Urothelium cell line (cell line): ENCODE measurements around the gene CALM3.

ENCODE experiments used
- DNase-seq: peaks from one replicate; pipeline ENCODE4 v3.0.0; 2011; ENCODE audit warnings: low spot score, mixed read lengths
- FAIRE-seq: peaks from 2 replicates; lab custom pipeline; 2011; peaks lifted over from hg19 to GRCh38; lab: Jason Lieb, UNC

Gene CALM3

DNA sequence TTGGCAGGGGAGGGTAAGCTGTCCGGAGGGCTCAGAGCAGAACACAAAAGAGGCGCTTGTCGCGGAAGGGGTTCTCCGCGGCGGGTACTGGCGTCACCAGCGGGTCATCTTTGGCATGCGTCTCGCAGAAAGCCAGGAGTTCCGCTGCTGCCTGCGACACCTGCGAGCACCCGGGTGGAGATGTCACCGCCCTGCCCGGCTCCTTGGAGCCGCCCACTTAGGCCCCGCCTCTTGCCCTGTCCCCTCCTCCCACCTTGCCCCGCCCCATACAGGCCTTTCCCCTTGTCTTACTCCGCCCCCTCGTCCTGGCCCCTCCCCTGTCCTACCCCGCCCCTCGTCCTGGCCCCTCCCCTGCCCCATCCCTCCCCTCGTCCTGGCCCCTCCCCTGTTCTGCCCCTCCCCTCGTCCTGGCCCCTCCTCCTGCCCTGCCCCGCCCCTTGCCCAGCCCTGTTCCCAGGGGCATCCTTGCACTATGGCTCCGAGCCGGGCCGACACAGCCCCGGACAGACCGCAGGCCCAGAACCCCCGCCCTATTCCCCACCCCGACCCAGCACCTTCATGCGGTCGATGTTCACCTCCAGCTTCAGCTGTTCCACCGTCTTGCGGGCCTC lies 33.0 kb downstream of the CALM3 start:
- peak; percentile 85 for DNase-seq
- peak; percentile 86 for FAIRE-seq

DNA sequence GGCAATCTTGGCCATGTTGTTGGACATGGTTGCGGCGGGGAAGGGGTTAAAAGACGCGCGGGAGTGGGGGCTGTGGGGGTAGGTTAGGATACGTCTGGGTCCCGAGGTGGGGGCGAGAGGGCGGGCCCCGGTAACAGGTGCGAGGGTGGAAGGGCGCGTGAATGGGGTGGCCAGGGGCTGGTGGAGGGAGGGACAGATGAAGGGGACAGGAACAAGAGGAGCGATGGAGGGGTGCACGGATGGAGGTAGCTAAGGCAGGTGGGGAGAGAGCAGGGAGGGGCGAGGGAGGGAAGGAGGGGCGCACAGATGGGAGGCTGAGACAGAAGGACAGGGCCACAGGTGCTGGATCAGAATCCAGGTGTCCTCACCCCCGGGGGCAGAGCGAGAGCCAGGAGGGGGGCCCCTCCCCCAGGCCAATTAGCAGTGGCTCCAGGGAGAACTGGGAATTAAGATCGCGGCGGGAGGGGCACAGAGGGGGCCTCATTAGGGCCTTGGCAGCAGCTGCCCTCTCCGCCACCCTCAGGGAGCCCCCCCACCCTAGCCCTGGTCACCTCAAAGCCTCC lies 33.6 kb downstream of the CALM3 start:
- DNase-seq (no peak), FAIRE-seq (no peak)

DNA sequence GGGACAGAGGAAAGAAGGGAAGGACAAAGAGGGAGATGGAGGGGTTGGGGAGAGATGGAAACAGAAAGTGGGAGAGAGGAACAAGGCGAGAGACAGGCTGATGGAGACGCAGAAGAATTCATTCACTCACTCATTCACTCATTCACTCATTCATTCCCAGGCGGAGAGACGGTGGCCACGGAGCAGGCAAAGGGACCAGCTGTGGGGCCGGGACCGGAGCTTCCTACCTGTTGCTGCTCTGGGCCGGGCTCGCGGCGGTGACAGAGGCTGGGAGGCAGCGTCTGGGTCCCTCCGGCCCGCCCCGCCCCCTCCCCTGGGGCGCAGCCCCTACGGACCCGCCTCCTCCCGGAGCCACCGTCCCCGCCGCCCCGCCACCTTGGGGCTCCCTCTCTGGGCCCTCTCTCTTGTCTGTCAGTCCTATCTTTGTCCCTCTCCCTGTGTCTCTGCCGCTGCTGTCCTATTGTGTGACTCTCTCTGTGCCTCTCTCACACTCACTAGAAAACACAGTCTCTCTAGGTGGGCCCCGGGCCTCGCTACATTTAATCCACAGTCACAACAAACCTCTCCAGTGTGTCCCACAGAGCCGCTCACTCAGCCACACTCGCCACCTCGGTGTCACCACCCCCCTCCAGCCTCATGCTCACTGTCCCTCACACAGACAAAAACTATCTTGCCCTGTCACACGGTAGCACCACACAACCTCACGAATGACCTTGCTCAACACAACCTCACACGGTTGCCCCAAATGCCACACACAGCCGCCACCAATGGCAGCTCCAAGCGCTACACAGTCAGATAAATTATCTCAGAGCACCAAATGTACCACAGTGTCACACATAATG lies 35.0 kb downstream of the CALM3 start, which contains the start of gene GNG8:
TSS of gene GNG8 (minus strand) at position 283 of the 842 bp plus-strand sequence. CDS start 1,520 bp downstream, outside the sequence.
- DNase-seq (no peak), FAIRE-seq (no peak)

DNA sequence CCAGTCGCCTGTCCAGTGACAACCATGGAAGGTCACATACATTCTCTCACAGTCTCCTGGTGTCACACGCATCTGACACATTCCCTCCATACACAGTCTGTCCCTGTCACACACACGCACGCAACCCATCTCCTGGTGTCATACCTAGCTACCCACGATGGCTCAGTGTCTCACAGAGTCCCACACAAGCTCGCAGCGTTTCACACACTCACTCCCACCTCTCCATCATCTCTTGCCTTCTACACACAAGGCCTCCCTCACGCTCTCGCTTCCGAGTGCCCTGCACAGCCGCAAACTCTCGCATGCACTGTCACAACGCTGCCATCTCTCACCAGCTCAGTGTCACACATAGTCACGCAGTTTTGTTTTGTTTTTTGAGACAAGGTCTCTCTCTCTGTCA lies 36.1 kb downstream of the CALM3 start:
- FAIRE-seq (peak; percentile 48), DNase-seq (no peak)

DNA sequence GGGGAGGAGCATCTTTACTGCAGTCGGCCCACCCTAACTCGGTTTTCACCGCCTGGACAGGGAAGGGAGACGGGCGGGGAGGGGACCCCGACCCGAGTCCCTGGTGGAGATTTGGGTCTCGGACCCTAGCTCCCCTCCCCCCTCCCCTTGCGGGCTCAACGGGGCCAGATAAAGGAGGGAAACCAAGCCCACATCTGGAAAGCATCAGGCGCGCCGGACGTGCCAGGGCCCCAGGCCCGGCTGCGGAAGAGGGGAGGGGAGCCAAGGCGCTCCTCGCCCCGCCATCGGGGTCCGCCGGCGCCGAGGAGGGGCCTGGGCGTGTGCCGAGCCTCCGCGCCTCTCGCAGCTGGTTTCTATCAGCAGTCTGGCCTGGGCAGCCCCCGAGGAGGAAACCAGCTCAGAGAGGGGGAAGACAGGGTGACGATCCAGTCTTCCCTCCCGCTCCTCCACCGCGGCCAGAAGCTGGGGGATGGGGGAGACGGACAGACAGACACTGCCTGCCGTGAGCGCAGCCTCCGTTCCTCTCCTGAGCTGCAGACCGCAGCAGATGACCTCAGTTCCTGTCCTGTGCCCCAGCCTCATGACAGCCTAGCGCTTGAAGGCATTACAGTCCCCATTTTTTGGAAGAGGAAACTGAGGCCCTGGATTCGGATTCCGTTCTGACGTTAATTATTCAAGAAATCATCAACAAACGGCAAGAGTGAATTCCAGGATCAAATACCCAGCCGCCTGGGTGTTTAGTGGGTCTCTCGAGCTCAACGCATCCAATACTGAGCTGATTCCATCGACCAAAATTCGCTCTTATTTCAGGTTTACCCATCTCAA lies 38.4 kb downstream of the CALM3 start:
- DNase-seq (peak; percentile 69), FAIRE-seq (no peak)

DNA sequence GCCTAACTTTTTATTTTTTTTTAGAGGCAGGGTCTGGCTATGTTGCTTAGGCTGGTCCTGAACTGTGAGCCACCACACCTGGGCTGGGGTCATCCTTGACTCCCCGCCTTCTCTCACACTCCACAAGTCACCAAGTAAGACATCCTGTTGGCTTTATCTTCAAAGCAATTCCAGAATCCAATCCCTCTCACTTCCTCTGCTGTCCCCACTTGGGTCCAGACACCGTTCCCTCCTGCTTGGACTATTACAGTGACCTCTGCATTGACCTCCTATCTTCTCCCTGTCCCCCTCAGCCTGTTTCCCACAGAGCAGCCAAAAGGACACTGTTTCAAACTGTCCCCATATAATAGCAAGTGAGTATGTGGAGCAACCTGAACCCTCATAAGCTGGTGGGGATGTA lies 39.5 kb downstream of the CALM3 start:
- FAIRE-seq, result no peak
- DNase-seq, result no peak

DNA sequence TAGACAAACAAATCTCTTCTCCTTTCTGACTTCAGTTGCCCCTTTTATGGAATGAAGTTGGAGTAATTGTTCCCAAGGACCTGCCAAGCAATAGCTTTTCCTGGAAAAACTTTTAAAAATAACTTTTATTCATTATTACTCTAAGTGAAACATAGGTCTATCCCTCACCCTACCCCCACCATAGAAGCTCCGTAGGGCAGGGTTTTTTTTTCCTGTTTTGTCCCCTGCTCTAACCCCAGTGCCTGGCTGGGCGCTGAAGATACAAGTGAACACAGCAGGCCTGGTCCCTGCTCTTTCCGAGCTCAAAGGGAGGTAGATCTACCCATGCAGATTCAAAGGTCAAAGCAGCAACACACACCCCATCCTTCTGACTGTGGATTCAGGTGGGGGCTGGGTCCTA lies 43.6 kb downstream of the CALM3 start:
- FAIRE-seq (no peak), DNase-seq (no peak)

DNA sequence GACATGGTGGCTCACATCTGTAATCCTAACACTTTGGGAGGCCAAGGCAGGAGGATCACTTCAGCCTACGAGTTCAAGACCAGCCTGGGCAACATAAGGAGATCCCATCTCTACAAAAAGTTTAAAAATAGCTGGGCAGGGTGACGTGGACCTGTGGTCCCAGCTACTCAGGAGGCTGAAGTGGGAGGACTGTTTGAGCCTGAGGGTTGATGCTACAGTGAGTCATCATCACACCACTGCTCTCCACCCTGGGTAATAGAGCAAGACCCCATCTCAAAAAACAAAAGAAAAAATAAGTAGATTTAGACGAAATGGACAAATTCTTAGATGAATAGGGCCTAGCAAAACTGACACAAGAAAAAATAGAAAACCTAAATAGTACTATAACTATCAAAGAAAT lies 45.3 kb downstream of the CALM3 start:
- FAIRE-seq (no peak), DNase-seq (no peak)

DNA sequence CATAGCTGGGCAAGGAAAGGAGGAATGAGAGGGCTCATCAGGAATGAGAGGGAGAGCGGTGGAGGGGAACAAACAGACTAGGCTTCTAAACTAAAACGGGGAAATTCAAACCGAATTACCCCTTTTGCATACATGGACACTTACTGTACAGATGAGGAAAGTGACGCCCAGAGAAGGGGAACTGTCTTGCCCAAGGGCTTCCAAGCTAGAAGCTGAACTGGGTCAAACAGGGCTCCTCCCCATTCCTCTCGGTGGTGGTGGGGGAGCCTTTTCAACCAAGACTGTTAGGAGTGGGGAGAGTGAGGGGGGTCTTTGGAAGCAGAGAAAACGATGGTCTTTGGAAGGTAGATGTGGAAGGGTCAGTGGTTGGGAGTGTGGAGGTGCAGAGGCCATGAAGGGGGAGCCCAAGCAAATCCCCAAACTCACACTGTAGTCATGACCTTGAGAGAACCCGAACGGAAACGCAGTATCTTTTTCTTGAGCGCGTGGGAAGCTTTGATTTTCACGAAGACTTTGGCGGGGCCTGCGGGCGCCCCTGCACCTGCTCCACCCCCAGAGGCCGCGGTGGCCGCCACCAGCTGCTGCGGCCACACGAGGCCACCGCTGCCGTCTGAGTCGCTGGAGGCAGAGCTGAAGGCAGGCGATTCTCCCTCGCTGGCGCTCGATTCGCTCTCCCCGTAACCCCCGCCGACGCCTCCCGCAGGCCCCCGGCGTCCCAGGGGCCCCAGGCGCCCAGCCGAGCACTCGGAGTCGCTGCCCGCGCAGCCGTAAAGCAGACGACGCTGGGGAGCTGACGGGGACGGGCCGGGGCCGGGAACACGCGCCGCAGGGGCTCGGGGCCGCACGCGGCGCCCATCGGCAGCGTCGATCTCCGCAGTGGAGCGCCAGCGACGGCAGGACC lies 47.2 kb downstream of the CALM3 start:
- DNase-seq (no peak), FAIRE-seq (no peak)

DNA sequence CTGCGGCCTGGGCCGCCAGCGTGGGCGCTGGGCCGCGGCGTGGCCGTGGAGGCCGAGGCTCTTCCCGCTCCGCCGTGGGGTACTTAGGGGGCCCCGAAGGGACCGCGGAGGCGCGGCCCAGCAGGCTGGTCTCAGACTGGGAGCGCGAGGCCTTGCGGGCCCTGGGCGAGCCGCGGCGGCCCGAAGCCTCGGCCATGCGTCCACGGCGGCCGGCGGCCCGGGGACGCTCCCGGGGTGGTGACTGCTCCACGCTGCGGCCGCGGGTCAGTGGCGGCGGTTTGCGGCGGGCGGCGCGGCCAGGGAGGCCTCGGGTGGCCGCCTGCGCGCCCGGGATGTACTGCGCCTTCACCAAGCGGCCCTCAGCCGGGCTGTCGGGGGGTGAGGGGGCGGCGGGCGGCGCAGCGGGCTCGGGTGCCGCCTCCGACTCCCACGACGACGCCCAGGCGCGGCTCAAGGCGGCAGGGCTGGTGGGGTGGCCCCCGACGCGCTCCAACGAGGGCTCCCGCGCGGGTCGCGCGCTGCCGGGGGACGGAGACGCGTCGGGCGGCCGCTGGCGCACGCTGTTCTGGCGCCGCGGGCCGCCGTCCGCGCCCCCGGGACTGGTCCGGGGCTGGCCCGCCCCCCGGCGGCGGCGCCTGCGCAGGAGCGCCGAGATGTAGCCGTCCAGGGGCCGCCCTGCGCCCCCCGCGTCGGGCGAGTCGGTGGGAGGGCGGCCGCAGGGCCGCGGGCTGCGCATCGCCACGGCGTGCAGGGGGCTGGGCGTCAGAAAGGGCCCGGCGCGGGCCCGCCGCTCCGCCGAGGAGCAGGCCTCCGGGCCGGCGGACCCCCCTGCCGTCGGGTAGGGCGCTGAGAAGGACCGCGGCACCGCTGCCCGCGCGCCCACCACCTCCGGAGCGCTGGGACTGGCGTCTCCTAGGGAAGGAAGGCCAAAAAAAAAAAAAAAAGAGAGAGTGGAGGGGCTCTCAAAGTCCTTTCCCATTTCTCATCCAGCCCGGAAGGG lies 48.1 kb downstream of the CALM3 start:
- DNase-seq (no peak), FAIRE-seq (no peak)

DNA sequence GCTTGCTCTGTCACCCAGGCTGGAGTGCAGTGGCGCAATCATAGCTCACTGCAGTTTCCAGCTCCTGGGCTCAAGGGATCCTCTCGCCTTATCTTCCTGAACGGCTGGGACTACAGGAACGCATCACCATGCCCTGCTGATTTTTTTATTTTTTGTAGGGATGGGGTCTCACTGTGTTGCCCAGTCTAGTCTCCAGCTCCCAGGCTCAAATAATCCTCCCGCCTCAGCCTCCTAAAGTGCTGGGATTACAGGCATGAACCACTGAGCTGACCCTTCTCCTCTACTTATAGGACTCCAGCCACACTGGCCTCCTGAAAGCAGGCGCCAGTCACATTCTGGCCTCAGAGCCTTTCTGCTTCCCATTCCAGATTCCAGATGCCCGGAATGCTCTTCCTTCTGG lies 49.3 kb downstream of the CALM3 start:
- FAIRE-seq, result no peak
- DNase-seq, result no peak

DNA sequence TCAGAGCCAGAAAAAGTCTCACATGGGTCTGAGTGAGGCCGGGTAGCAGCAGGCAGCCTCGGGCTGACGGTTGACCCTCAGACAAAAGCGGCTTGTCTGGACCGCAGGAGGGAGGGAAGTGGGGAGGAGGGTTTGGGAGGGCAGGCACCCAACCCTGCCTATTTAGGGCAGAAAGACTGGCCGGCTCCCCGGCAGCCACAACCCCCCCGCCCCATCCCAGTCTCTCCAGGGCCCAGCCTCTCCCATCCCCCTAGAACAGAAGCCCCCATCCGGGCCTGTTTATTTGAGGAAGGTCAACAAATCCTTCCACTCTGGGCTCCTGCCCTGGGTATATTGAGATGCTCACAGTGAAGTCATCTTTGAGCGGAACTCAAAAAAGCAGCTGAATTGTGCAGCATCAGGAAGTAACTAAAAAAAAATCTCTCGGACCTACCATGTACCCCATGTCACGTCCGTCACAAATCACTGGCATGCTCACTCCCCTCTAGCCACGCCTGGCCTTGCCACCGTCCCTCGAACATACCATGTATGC lies 53.6 kb downstream of the CALM3 start:
- FAIRE-seq, result no peak

DNA sequence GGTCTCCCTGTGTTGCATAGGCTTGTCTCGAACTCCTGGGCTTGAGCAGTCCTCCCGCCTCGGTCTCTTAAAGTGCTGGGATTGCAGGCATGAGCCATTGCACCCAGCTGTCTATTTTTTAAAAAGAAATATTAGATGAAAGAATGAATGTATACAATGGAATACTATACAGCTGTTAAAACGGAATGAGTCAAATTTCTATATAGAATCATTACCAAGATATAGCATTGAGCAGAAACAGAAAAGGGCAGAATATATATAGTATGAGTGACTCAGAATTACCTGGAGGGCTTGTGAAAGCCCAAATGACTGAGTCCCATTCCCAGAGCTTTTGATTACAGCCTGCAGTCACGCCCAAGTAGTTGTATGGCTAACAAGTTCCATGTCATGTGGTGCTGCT lies 55.4 kb downstream of the CALM3 start:
- DNase-seq (no peak), FAIRE-seq (no peak)

More for the DNA sequence above, 53.6 kb downstream of the CALM3 start:
- DNase-seq, result no peak

DNA sequence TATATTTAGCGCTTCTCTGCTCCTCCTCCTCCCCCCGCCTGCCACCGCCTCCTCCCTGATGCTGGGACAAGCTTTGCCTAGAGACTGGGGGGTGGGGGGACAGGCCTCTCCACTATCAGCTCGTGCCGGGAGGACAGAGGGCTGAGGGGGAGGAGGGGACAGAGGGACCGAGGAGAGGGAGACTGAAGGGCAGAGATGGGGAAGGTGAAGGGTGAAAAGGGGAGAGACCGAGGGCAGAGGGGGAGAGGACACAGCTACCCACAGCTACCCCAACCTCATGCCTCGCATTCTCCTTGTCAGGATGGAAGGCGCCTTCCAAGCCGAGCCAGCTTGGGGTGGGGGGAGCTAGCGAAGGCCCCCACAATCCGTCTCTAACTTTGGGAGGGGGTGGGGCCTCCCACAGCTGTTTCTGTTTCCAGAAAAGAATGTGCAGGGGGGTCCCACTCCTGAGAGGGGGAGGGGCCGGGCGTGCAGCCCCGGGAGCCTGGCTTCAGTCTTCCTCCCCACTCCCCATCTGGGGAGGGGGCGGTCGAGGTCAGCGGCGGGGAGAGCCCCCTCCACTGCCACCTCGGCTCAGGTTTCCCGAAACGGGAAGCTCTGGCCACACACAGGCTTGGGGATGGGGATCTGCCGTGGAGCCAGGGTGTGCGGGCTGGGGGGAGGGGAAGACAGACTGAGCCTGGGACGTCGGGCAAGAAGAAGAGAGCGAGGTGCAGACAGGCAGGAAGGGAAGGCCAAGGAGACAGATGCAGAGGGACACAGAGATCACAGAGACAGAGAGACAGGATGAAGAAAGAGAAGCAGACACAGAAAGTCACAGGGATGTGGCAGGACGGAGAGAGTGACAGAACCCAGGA lies 58.2 kb downstream of the CALM3 start:
- FAIRE-seq (no peak), DNase-seq (peak; percentile 48)

DNA sequence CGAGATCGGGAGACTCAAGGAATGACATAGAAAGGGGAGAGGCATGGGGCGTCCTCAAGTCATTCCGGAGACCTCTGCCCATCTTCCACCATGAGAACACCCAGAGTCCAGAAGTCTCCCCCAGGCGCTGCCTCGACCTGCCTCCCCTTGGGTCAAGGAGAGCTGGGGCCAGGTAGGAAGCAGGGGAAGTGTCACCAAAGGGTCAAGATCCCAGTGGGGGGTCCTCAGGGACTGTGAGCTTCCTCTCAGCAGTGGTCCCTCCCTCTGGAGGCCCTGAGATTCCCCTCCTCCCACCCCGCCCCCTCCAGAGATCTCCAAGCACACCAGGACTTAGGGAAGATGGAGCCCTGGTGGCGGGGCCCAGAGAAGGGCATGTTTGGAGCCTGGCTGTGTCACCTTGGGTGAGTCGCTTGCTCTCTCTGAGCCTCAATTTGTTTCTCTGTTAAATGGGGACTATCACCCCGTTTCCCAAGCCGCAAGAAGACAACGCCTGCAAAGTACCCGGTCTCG lies 58.9 kb downstream of the CALM3 start:
- DNase-seq, result peak; percentile 40
- no peak for FAIRE-seq
